Caco-2 (cell line): ENCODE measurements around the gene GSG1L2. TPM values are rescaled to one million over a fixed set of nuclear protein-coding genes. Genes with fewer than 3 reads are reported as not detected.

Source experiments
- BruUV-seq: library from RNA; stranded (reverse); fragments of 400-500 nt; replicated peaks from 2 replicates; lab custom pipeline; 2021; lab: Mats Ljungman, UMichigan
- CTCF ChIA-PET: fragments of 300-600 bp; sonication (Branson Sonifier 250); formaldehyde crosslinking; loops from one replicate; lab custom pipeline; 2022; ENCODE audit warnings: antibody characterized with exemption; lab: Charles Lee
- POLR2A ChIA-PET: fragments of 300-600 bp; sonication (Branson Sonifier 250); formaldehyde crosslinking; loops from one replicate; lab custom pipeline; 2022; ENCODE audit warnings: antibody characterized with exemption; lab: Charles Lee
- DNase-seq, 2 experiments: peaks; one replicate each; pipeline versions ENCODE4 v3.0.0 to v3.0.0-alpha.2; 2020 to 2022
- H3K27me3 ChIP-seq: replicated peaks from 2 replicates; pipeline ENCODE4 v1.6.0; 2011; ENCODE audit warnings: low read length; ENCODE audit not compliant: control insufficient read depth, insufficient read depth
- H3K36me3 ChIP-seq: 2 replicates; pipeline ENCODE4 v1.5.1; 2011; ENCODE audit warnings: low read length; ENCODE audit not compliant: control insufficient read depth, insufficient read depth
- H3K4me1 ChIP-seq: fragments of 250-450 bp; sonication (Bioruptor Pico); 2 replicates; pipeline ENCODE4 v1.5.1; 2020; ENCODE audit warnings: mild to moderate bottlenecking
- H3K4me3 ChIP-seq: 2 replicates; pipeline ENCODE4 v1.5.1; 2011; ENCODE audit warnings: low read depth, mild to moderate bottlenecking, control low read depth, low read length
- H3K9me3 ChIP-seq: fragments of 250-450 bp; sonication (Bioruptor Pico); 2 replicates; pipeline ENCODE4 v1.5.1; 2020; ENCODE audit warnings: mild to moderate bottlenecking, moderate library complexity
- H3K27ac Mint-ChIP-seq: one replicate; pipeline ENCODE4 v1.8.0; 2022; ENCODE audit warnings: mixed read lengths; ENCODE audit not compliant: unreplicated experiment
- H3K27me3 Mint-ChIP-seq: one replicate; pipeline ENCODE4 v1.8.0; 2022; ENCODE audit warnings: mixed read lengths; ENCODE audit not compliant: insufficient read depth, unreplicated experiment
- H3K36me3 Mint-ChIP-seq: one replicate; pipeline ENCODE4 v1.8.0; 2022; ENCODE audit warnings: mild to moderate bottlenecking, mixed read lengths; ENCODE audit not compliant: insufficient read depth, unreplicated experiment
- H3K4me1 Mint-ChIP-seq: one replicate; pipeline ENCODE4 v1.8.0; 2022; ENCODE audit warnings: low read depth, mixed read lengths; ENCODE audit not compliant: unreplicated experiment
- H3K4me3 Mint-ChIP-seq: one replicate; pipeline ENCODE4 v1.8.0; 2022; ENCODE audit warnings: mild to moderate bottlenecking, moderate library complexity, mixed read lengths; ENCODE audit not compliant: unreplicated experiment
- H3K9me3 Mint-ChIP-seq: one replicate; pipeline ENCODE4 v1.8.0; 2022; ENCODE audit warnings: mixed read lengths; ENCODE audit not compliant: unreplicated experiment
- intact Hi-C: fragments of 100-400 bp; cut with micrococcal nuclease; formaldehyde crosslinking; loops from one replicate; pipeline ENCODE4 v1.10.0; 2022; ENCODE audit not compliant: unreplicated experiment
- total RNA-seq: library from RNA; stranded (reverse); gene quantifications from 2 replicates; pipeline ENCODE4 v1.2.3, GENCODE V29; 2022
- TF ChIP-seq, protein P1 (sequence below), 2 experiments: fragments of 200-600 bp in 1 of 2; IDR thresholded peaks; 1 replicate in 1 of 2; 2 replicates in 1 of 2; pipeline versions ENCODE4 v1.5.1 to v1.8.0; 2011 to 2022; ENCODE audit warnings: antibody characterized with exemption in 1 of 2, control low read depth in 1 of 2, inconsistent platforms in 1 of 2, low read depth in 1 of 2, low read length in 1 of 2, mild to moderate bottlenecking in 1 of 2, moderate library complexity in 1 of 2; ENCODE audit not compliant: insufficient read depth in 1 of 2, severe bottlenecking in 1 of 2, unreplicated experiment in 1 of 2

The GSG1L2 gene
- total RNA-seq, 1 experiment from 2014 or later: not detected

DNA sequence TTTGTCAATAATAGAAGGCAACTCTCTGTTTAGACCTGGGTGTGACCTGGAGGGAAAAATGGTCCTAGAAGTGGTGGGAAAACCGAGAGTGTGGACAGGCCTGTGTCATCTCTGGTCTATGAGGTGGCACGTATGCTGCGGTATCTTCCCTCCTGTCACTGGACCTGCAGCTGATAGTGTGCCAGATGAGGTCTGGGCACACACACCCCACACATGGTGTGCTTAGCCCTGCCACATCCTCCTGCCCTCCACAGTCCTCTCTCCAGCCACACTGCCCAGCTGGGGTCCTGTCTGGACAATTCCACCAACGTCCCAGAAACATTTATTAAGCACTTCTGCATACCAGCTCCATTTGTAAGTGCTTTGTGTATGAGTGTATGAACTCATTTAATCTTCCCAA is 41.1 kb upstream of the GSG1L2 start:
- CTCF ChIA-PET: no interaction called here
- intact Hi-C loops: no loop called here
- TF ChIP-seq, protein P1, sequence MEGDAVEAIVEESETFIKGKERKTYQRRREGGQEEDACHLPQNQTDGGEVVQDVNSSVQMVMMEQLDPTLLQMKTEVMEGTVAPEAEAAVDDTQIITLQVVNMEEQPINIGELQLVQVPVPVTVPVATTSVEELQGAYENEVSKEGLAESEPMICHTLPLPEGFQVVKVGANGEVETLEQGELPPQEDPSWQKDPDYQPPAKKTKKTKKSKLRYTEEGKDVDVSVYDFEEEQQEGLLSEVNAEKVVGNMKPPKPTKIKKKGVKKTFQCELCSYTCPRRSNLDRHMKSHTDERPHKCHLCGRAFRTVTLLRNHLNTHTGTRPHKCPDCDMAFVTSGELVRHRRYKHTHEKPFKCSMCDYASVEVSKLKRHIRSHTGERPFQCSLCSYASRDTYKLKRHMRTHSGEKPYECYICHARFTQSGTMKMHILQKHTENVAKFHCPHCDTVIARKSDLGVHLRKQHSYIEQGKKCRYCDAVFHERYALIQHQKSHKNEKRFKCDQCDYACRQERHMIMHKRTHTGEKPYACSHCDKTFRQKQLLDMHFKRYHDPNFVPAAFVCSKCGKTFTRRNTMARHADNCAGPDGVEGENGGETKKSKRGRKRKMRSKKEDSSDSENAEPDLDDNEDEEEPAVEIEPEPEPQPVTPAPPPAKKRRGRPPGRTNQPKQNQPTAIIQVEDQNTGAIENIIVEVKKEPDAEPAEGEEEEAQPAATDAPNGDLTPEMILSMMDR (IDR thresholded peaks at IDR 0.05; ENCODE audit: insufficient read depth in 1 of 2, low read depth in 1 of 2, low read length in 1 of 2, severe bottlenecking in 1 of 2, unreplicated experiment in 1 of 2): no peak
- no TSS peak for BruUV-seq
- no peak for DNase-seq
- Histone ChIP-seq H3K27me3 (no peaks in the 10 kb centered on the region), H3K4me3 (no peak overlapping the region), H3K9me3 (no peaks in the 10 kb centered on the region), H3K4me1 (no peaks in the 10 kb centered on the region), H3K36me3 (no peaks in the 10 kb centered on the region)
- Mint-ChIP-seq H3K9me3 (no peaks in the 10 kb centered on the region), H3K27ac (no peak overlapping the region), H3K27me3 (peaks cover 3% of the 10 kb centered on the region), H3K4me1 (no peaks in the 10 kb centered on the region), H3K36me3 (no peaks in the 10 kb centered on the region), H3K4me3 (no peak overlapping the region)
- POLR2A ChIA-PET: no interaction called here

GRCh38 chr17:9862220-9862619 is 40.3 kb upstream of the GSG1L2 start:
- CTCF ChIA-PET: interaction anchor here (0.6 kb wide), 1 partner anchor 59 kb away, joined by 3 read pairs; no protein-coding TSS in a partner anchor
- POLR2A ChIA-PET: no interaction called here
- TF ChIP-seq, protein P1 (IDR thresholded peaks at IDR 0.05; ENCODE audit: insufficient read depth in 1 of 2, low read depth in 1 of 2, low read length in 1 of 2, severe bottlenecking in 1 of 2, unreplicated experiment in 1 of 2): no peak
- H3K27me3 Mint-ChIP-seq: peaks cover 3% of the 10 kb centered on the region
- no peaks in the 10 kb centered on the region for H3K4me1 Mint-ChIP-seq
- intact Hi-C loops: no loop called here
- no peaks in the 10 kb centered on the region for H3K9me3 ChIP-seq
- H3K27me3 ChIP-seq: no peaks in the 10 kb centered on the region
- H3K9me3 Mint-ChIP-seq: no peaks in the 10 kb centered on the region
- no peak overlapping the region for H3K4me3 Mint-ChIP-seq
- no peak overlapping the region for H3K4me3 ChIP-seq
- H3K36me3 ChIP-seq: no peaks in the 10 kb centered on the region
- no peak overlapping the region for H3K27ac Mint-ChIP-seq
- no TSS peak for BruUV-seq
- no peak for DNase-seq
- H3K4me1 ChIP-seq: no peaks in the 10 kb centered on the region
- no peaks in the 10 kb centered on the region for H3K36me3 Mint-ChIP-seq

DNA sequence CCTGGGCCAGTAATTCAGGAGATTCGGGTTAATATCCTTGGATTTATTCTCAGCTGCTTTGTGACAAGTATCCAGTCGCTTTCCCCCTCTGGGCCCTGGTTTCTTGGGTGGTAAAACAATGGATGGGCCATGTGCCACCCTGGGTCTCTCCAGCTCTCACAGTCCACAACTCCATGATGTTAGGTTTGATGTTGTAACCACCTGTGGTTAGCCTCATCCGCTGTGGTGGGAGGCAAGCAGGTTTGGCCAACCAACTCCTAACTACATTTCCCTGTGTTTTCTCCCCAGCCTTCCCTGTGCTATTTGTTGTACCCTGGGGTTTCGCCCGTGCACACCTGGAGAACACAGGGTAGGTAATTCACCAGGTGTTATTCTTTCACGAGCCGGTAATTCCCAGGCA is 39.0 kb upstream of the GSG1L2 start:
- TF ChIP-seq, protein P1 (IDR thresholded peaks at IDR 0.05; ENCODE audit: insufficient read depth in 1 of 2, low read depth in 1 of 2, low read length in 1 of 2, severe bottlenecking in 1 of 2, unreplicated experiment in 1 of 2): no peak
- intact Hi-C loops: no loop called here
- no peaks in the 10 kb centered on the region for H3K36me3 ChIP-seq
- Mint-ChIP-seq H3K36me3 (no peaks in the 10 kb centered on the region), H3K9me3 (no peaks in the 10 kb centered on the region), H3K27ac (no peak overlapping the region), H3K4me3 (no peak overlapping the region), H3K4me1 (no peaks in the 10 kb centered on the region), H3K27me3 (peaks cover 3% of the 10 kb centered on the region)
- DNase-seq: no peak
- POLR2A ChIA-PET: no interaction called here
- H3K4me1 ChIP-seq: no peaks in the 10 kb centered on the region
- CTCF ChIA-PET: no interaction called here
- no peak overlapping the region for H3K4me3 ChIP-seq
- BruUV-seq: no TSS peak
- H3K27me3 ChIP-seq: no peaks in the 10 kb centered on the region
- H3K9me3 ChIP-seq: no peaks in the 10 kb centered on the region
